Stimulated activated CD8-positive, alpha-beta memory T cell treated with anti-CD3 and anti-CD28 coated beads, Interleukin-15, amount 100 ng/mL, for 24 hours (primary cell): ENCODE data around the gene DSG3.

Experiments
- DNase-seq: peaks from one replicate; pipeline ENCODE4 v3.0.0-alpha.2; 2020; ENCODE audit warnings: low read depth

Gene DSG3

GRCh38 chr18:31516437-31516836 lies 68.9 kb downstream of the DSG3 start:
- DNase-seq, result no peak

- DNase-seq, result no peak
Observed at GRCh38 chr18:31526374-31526773, 78.8 kb downstream of the DSG3 start.
